NCI-H748 (cell line): ENCODE measurements around the gene ING5.

Experiments used
- DNase-seq: peaks from one replicate; lab custom pipeline; 2025; ENCODE audit not compliant: unreplicated experiment; lab: John Stamatoyannopoulos, UW

ING5 gene

DNA sequence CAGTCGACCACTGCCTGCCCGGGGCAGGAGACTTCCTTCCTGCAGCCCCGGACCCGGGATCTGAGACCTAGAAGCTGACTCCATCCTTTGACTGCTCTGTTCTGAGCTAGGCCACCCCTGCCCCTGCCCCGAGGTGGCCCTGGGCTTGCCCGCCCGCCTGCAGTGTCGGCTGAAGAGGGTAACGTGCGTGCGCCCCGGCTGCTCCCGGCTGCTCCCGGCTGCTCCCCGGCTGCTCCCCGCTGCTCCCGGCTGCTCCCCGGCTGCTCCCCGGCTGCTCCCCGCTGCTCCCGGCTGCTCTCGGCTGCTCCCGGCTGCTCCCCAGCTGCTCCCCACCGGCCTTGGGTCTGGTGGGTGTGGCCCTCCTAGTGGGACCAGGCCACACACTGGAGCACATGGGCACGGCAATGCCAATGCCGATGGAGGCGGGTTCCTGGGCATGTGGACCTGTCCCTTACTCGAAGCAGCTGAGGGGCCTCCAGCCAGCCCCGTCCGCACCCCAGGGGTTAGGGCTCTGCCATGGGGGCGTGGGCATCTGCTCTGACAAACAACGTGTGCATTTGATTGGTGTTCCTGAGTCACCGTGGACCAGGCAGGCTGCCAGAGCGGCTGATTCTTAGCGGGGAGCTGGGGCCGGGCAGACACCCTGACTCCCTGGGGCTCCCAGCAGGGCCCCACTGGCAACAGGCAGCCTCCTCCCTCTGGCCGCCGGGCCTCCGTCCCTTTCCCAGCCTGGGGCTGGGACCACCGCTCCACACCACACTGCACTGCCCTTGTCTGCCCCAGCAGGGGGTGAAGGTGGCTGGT, 72.8 kb downstream of the ING5 start:
- no peak for DNase-seq

- no peak for DNase-seq
Measured at GRCh38 chr2:241775223-241776177, 73.7 kb downstream of the ING5 start.

DNA sequence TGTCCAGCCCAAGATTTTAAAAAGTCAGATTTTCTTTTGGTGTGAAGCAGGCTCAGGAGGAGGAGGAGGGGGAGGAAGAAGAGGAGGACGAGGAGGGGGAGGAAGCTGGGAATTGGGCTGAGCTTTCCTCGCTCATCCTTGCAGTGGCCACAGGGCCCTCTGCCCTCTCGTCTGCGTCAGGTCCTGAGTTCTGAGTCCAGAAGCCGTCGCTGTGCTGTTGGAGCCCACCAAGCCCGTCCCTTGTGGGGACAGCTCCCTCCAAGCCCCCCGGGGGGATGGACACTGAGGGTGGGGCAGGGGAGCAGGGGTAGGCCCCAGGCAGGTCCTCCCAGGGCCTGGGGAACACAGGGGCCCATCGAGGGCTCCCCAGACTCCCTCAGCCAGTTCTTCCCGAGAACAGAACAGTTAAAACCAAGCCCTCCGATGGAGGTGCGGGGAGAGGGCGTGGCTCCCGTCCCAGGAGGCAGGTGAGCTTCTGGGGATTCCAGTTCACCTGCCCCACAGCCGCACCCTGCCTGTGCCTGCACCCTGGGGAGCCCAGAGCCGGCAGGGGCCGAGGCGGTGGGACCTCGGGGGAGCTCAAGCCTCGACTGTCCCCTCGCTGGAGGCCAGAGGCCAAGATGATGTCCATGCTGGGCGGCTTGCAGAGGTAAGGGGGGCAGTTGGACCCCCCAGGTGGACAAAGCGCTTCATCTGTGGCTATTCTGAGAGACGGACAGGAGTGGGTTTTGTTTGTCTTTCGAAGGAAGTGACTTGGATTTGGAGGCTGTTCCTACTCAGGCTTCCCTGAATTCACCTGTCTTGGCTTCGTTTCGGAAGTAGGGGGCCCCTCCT, 74.7 kb downstream of the ING5 start, which contains the start of gene GAL3ST2:
Gene GAL3ST2, plus strand, starts transcription at position 487 of the 834 bp plus-strand sequence. Its CDS starts 134 bp downstream, at position 621.
- no peak for DNase-seq

GRCh38 chr2:241777170-241777685, 75.4 kb downstream of the ING5 start:
- DNase-seq: no peak

GRCh38 chr2:241777686-241778627, 76.1 kb downstream of the ING5 start:
- DNase-seq: no peak
